Measurements from ENCODE around the gene SBF2.

Gene SBF2

DNA sequence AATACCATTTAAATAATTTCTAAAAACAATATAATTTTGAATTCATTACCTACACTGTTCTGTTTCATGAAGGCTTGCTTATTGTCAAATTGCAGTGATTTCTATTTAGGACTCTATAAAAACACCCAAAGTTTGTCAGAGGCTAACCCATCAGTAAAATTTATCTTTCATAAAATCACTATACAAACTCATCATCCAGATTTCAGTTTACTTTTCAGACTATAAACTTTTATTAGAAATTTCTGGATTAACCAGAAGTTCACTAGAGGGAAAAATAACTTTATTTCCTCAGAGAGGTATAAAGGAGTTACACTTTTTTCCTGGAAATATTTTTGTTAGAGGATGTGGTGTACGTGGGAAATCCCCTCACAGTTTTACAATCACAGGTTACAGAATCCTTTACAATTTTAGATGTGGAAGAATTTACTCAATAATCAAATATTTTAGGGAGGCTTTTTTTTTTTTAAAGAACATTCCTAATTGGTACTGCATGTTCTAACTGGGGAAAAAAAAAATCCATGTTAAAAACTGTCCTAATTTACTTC, 453.5 kb downstream of the SBF2 start:
- peaks cover 18% of the 10 kb centered on the region for H3K36me3 ChIP-seq (ENCODE audit: insufficient read depth, low read length)
- H3K9ac ChIP-seq (ENCODE audit: low read length) = no peak overlapping the region
- no peaks in the 10 kb centered on the region for H3K4me1 ChIP-seq (ENCODE audit: insufficient read depth, low read length)
- no peak overlapping the region for H3K27ac ChIP-seq (ENCODE audit: low read depth, low read length)
- no peak overlapping the region for H3K4me3 ChIP-seq (ENCODE audit: low read depth in 1 of 2, low read length in 2 of 2)
- no peaks in the 10 kb centered on the region for H3K9me3 ChIP-seq (ENCODE audit: low read length)
- no peaks in the 10 kb centered on the region for H3K27me3 ChIP-seq (ENCODE audit: control insufficient read depth in 1 of 2, insufficient read depth in 2 of 2, low read length in 2 of 2)

GRCh38 chr11:9839550-9839949, 454.5 kb downstream of the SBF2 start:
- Histone ChIP-seq H3K4me1 (ENCODE audit: insufficient read depth, low read length) (no peaks in the 10 kb centered on the region), H3K4me3 (ENCODE audit: low read depth in 1 of 2, low read length in 2 of 2) (no peak overlapping the region), H3K9ac (ENCODE audit: low read length) (no peak overlapping the region), H3K9me3 (ENCODE audit: low read length) (no peaks in the 10 kb centered on the region), H3K27ac (ENCODE audit: low read depth, low read length) (no peak overlapping the region), H3K36me3 (ENCODE audit: insufficient read depth, low read length) (peaks cover 11% of the 10 kb centered on the region), H3K27me3 (ENCODE audit: control insufficient read depth in 1 of 2, insufficient read depth in 2 of 2, low read length in 2 of 2) (no peaks in the 10 kb centered on the region)

DNA sequence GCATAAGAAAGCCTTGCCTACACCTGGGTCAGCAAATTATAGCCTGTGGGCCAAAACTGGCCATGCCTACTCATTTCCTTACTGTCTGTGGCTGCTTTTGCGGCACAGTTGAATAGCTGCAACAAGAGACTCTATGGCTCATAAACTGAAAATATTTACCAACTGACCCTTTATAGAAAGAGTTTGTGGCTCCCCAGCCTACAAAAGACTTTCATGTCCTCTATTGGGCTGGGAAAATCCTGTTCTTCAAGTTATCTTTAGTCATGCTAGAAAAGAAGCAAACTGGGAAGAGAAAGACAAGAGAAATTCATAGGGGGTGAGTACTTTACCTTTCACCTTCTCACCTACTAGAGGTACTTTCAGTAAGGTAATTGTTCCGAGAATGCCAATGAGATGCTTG, 455.1 kb downstream of the SBF2 start:
- Histone ChIP-seq H3K4me3 (ENCODE audit: low read depth in 1 of 2, low read length in 2 of 2) (no peak overlapping the region), H3K36me3 (ENCODE audit: insufficient read depth, low read length) (peaks cover 11% of the 10 kb centered on the region), H3K9ac (ENCODE audit: low read length) (no peak overlapping the region), H3K9me3 (ENCODE audit: low read length) (no peaks in the 10 kb centered on the region), H3K27ac (ENCODE audit: low read depth, low read length) (no peak overlapping the region), H3K4me1 (ENCODE audit: insufficient read depth, low read length) (no peaks in the 10 kb centered on the region), H3K27me3 (ENCODE audit: control insufficient read depth in 1 of 2, insufficient read depth in 2 of 2, low read length in 2 of 2) (no peaks in the 10 kb centered on the region)

DNA sequence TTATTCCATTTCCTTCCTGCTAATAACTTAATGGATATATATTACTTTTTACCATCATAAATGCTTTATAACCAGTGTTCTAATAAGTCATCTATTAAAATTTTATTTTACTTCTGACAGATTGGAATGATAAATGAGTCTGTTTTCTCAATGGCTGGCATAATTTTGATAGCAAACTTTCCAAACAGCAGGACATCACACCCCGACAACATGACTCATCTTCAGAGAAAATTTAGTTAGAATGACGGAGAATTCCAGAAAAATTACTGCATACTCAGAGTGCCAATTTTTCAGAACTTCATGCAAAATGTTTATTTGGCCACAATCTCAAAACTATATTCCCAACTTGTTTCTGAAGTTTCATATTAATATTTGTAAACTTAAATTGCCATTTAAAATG, 455.8 kb downstream of the SBF2 start:
- no peaks in the 10 kb centered on the region for H3K27me3 ChIP-seq (ENCODE audit: control insufficient read depth in 1 of 2, insufficient read depth in 2 of 2, low read length in 2 of 2)
- H3K4me3 ChIP-seq (ENCODE audit: low read depth in 1 of 2, low read length in 2 of 2) = no peak overlapping the region
- peaks cover 11% of the 10 kb centered on the region for H3K36me3 ChIP-seq (ENCODE audit: insufficient read depth, low read length)
- no peaks in the 10 kb centered on the region for H3K4me1 ChIP-seq (ENCODE audit: insufficient read depth, low read length)
- no peaks in the 10 kb centered on the region for H3K9me3 ChIP-seq (ENCODE audit: low read length)
- H3K27ac ChIP-seq (ENCODE audit: low read depth, low read length) = no peak overlapping the region
- H3K9ac ChIP-seq (ENCODE audit: low read length) = no peak overlapping the region

- Histone ChIP-seq H3K9ac (ENCODE audit: low read length) (no peak overlapping the region), H3K4me1 (ENCODE audit: insufficient read depth, low read length) (no peaks in the 10 kb centered on the region), H3K27ac (ENCODE audit: low read depth, low read length) (no peak overlapping the region), H3K9me3 (ENCODE audit: low read length) (no peaks in the 10 kb centered on the region), H3K4me3 (ENCODE audit: low read depth in 1 of 2, low read length in 2 of 2) (no peak overlapping the region), H3K27me3 (ENCODE audit: control insufficient read depth in 1 of 2, insufficient read depth in 2 of 2, low read length in 2 of 2) (no peaks in the 10 kb centered on the region), H3K36me3 (ENCODE audit: insufficient read depth, low read length) (peaks cover 11% of the 10 kb centered on the region)
Measured at GRCh38 chr11:9834291-9834690, 459.7 kb downstream of the SBF2 start.

- Histone ChIP-seq H3K4me1 (ENCODE audit: insufficient read depth, low read length) (no peaks in the 10 kb centered on the region), H3K4me3 (ENCODE audit: low read depth in 1 of 2, low read length in 2 of 2) (no peak overlapping the region), H3K27me3 (ENCODE audit: control insufficient read depth in 1 of 2, insufficient read depth in 2 of 2, low read length in 2 of 2) (no peaks in the 10 kb centered on the region), H3K27ac (ENCODE audit: low read depth, low read length) (no peak overlapping the region), H3K9me3 (ENCODE audit: low read length) (no peaks in the 10 kb centered on the region), H3K36me3 (ENCODE audit: insufficient read depth, low read length) (peaks cover 5% of the 10 kb centered on the region), H3K9ac (ENCODE audit: low read length) (no peak overlapping the region)
Measured at GRCh38 chr11:9831122-9831521, 462.9 kb downstream of the SBF2 start.

DNA sequence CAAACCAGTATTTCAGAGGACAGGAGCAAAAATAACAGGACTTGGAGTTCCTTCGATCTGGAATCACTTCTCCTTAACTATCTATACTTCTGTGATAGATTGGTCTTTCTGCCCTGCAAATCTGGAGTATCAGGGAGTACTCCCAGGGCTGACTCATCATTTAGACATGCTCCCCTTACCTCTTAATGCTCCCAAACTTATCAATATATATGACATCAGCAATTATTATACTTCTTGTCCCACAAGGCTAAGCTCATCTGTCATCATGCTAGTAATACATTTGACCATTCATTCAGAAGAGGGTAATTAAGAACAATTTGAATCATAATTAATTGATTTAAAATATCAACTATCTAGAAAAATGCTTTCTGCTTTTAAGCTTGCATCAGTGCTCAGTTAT, 466.3 kb downstream of the SBF2 start:
- Histone ChIP-seq H3K4me3 (ENCODE audit: low read depth in 1 of 2, low read length in 2 of 2) (no peak overlapping the region), H3K36me3 (ENCODE audit: insufficient read depth, low read length) (peaks cover 5% of the 10 kb centered on the region), H3K27ac (ENCODE audit: low read depth, low read length) (no peak overlapping the region), H3K9ac (ENCODE audit: low read length) (no peak overlapping the region), H3K9me3 (ENCODE audit: low read length) (no peaks in the 10 kb centered on the region), H3K4me1 (ENCODE audit: insufficient read depth, low read length) (no peaks in the 10 kb centered on the region), H3K27me3 (ENCODE audit: control insufficient read depth in 1 of 2, insufficient read depth in 2 of 2, low read length in 2 of 2) (no peaks in the 10 kb centered on the region)

- no peak overlapping the region for H3K4me3 ChIP-seq (ENCODE audit: low read depth in 1 of 2, low read length in 2 of 2)
- H3K9me3 ChIP-seq (ENCODE audit: low read length) = no peaks in the 10 kb centered on the region
- no peak overlapping the region for H3K9ac ChIP-seq (ENCODE audit: low read length)
- no peaks in the 10 kb centered on the region for H3K36me3 ChIP-seq (ENCODE audit: insufficient read depth, low read length)
- H3K27ac ChIP-seq (ENCODE audit: low read depth, low read length) = no peak overlapping the region
- no peaks in the 10 kb centered on the region for H3K27me3 ChIP-seq (ENCODE audit: control insufficient read depth in 1 of 2, insufficient read depth in 2 of 2, low read length in 2 of 2)
- H3K4me1 ChIP-seq (ENCODE audit: insufficient read depth, low read length) = no peaks in the 10 kb centered on the region
Measured at GRCh38 chr11:9826390-9826789, 467.6 kb downstream of the SBF2 start.

DNA sequence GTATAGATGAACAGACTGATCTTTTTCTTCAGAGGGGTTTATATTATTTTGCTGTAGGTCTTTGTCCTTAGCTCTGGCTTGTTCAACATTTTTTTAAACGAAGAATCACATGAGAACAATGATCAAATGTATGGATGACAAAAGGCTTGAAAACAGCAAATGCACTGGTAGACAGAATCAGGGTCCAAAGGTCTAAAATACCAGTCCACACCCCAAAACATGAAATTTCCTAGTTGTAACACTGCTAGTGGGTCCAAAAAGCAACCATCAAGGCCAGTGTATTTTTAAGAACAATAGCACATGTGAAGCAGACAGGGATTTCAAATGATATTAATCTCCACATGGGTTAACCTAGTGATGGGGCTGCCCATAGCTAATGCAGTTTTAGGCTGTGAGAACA, 468.1 kb downstream of the SBF2 start:
- no peaks in the 10 kb centered on the region for H3K27me3 ChIP-seq (ENCODE audit: control insufficient read depth in 1 of 2, insufficient read depth in 2 of 2, low read length in 2 of 2)
- no peak overlapping the region for H3K4me3 ChIP-seq (ENCODE audit: low read depth in 1 of 2, low read length in 2 of 2)
- H3K9ac ChIP-seq (ENCODE audit: low read length) = no peak overlapping the region
- no peaks in the 10 kb centered on the region for H3K36me3 ChIP-seq (ENCODE audit: insufficient read depth, low read length)
- no peaks in the 10 kb centered on the region for H3K4me1 ChIP-seq (ENCODE audit: insufficient read depth, low read length)
- H3K27ac ChIP-seq (ENCODE audit: low read depth, low read length) = no peak overlapping the region
- no peaks in the 10 kb centered on the region for H3K9me3 ChIP-seq (ENCODE audit: low read length)

- H3K27me3 ChIP-seq (ENCODE audit: control insufficient read depth in 1 of 2, insufficient read depth in 2 of 2, low read length in 2 of 2) = no peaks in the 10 kb centered on the region
- no peak overlapping the region for H3K4me3 ChIP-seq (ENCODE audit: low read depth in 1 of 2, low read length in 2 of 2)
- no peak overlapping the region for H3K27ac ChIP-seq (ENCODE audit: low read depth, low read length)
- no peaks in the 10 kb centered on the region for H3K9me3 ChIP-seq (ENCODE audit: low read length)
- no peaks in the 10 kb centered on the region for H3K36me3 ChIP-seq (ENCODE audit: insufficient read depth, low read length)
- no peak overlapping the region for H3K9ac ChIP-seq (ENCODE audit: low read length)
- no peaks in the 10 kb centered on the region for H3K4me1 ChIP-seq (ENCODE audit: insufficient read depth, low read length)
Measured at GRCh38 chr11:9825315-9825714, 468.7 kb downstream of the SBF2 start.

GRCh38 chr11:9823887-9824385, 470.1 kb downstream of the SBF2 start:
- Histone ChIP-seq H3K36me3 (ENCODE audit: insufficient read depth, low read length) (no peaks in the 10 kb centered on the region), H3K4me3 (ENCODE audit: low read depth in 1 of 2, low read length in 2 of 2) (no peak overlapping the region), H3K9ac (ENCODE audit: low read length) (no peak overlapping the region), H3K27ac (ENCODE audit: low read depth, low read length) (no peak overlapping the region), H3K4me1 (ENCODE audit: insufficient read depth, low read length) (no peaks in the 10 kb centered on the region), H3K9me3 (ENCODE audit: low read length) (no peaks in the 10 kb centered on the region), H3K27me3 (ENCODE audit: control insufficient read depth in 1 of 2, insufficient read depth in 2 of 2, low read length in 2 of 2) (no peaks in the 10 kb centered on the region)

GRCh38 chr11:9823439-9823838, 470.6 kb downstream of the SBF2 start:
- no peak overlapping the region for H3K9ac ChIP-seq (ENCODE audit: low read length)
- no peaks in the 10 kb centered on the region for H3K9me3 ChIP-seq (ENCODE audit: low read length)
- no peak overlapping the region for H3K27ac ChIP-seq (ENCODE audit: low read depth, low read length)
- no peaks in the 10 kb centered on the region for H3K27me3 ChIP-seq (ENCODE audit: control insufficient read depth in 1 of 2, insufficient read depth in 2 of 2, low read length in 2 of 2)
- no peaks in the 10 kb centered on the region for H3K4me1 ChIP-seq (ENCODE audit: insufficient read depth, low read length)
- H3K36me3 ChIP-seq (ENCODE audit: insufficient read depth, low read length) = no peaks in the 10 kb centered on the region
- H3K4me3 ChIP-seq (ENCODE audit: low read depth in 1 of 2, low read length in 2 of 2) = no peak overlapping the region

All from muscle layer of colon (tissue), 2 donors.